ENCODE data around the gene VSTM5. TPM values are rescaled to one million over a fixed set of nuclear protein-coding genes. Genes with fewer than 3 reads are reported as not detected.
"Not testable (repeated sequence)": the region's sequence is repeated elsewhere in the genome, so short reads cannot be mapped to it uniquely, and the experiment has no call there.

VSTM5 gene, protein sequence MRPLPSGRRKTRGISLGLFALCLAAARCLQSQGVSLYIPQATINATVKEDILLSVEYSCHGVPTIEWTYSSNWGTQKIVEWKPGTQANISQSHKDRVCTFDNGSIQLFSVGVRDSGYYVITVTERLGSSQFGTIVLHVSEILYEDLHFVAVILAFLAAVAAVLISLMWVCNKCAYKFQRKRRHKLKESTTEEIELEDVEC
- total RNA-seq, result not detected in 2 replicates

- no peak within 1 kb of the TSS for H3K4me3 Mint-ChIP-seq (ENCODE audit: low read depth)
- no peak within 1 kb of the TSS for H3K27ac Mint-ChIP-seq
- intact Hi-C loops (cut with micrococcal nuclease), result no loop called here
- no peaks in the 10 kb centered on the region for H3K4me1 Mint-ChIP-seq (ENCODE audit: low read depth)
- DNase-seq (ENCODE audit: low spot score), result no peak
- H3K27me3 Mint-ChIP-seq (ENCODE audit: low read depth), result peaks cover 22% of the 10 kb centered on the region
- no peaks in the 10 kb centered on the region for H3K36me3 Mint-ChIP-seq (ENCODE audit: low read depth)
- no peaks in the 10 kb centered on the region for H3K9me3 Mint-ChIP-seq
These were observed at the start of gene VSTM5 for GRCh38 chr11:93850594-93851018. VSTM5 (minus strand) TSS chr11:93850618; CDS start chr11:93850502, 116 bp downstream.

DNA sequence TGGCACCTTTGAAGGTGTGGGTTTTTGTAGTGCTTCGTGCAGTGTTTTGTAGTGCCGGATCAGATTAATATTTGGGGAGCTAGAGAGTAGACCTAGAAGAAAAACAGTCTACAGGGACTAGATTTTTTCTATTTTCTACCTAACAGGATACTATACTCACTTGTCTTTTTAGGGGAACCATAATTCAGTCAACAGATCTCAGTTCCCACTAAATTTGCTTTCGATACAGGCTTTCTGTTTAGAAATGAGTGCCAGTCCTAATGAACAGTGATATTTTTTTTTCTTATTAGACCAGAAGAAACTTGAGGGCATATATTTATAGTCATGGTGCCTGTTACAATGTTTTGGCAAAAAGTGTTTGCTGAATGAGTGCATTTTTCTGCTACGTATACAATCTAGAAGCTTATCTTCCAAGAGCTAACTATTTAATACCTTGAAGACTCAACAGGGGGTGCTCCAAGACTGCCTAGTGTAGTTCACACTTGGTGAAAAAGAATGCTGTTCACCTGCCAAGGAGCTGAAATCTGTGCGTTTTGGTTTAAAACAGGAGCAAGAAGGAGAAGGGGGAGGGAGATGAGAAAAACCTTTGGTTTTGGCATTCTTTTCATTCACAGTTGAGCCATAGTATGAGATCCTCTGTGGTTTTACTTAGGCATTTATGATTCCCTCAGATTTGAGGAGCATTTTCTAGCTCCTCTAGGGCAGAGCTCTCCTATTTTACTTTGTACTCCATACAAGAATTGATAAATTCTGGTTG is 44.9 kb upstream of the VSTM5 start:
- peaks cover 19% of the 10 kb centered on the region for H3K27me3 Mint-ChIP-seq (ENCODE audit: low read depth)
- H3K4me1 Mint-ChIP-seq (ENCODE audit: low read depth), result no peaks in the 10 kb centered on the region

DNA sequence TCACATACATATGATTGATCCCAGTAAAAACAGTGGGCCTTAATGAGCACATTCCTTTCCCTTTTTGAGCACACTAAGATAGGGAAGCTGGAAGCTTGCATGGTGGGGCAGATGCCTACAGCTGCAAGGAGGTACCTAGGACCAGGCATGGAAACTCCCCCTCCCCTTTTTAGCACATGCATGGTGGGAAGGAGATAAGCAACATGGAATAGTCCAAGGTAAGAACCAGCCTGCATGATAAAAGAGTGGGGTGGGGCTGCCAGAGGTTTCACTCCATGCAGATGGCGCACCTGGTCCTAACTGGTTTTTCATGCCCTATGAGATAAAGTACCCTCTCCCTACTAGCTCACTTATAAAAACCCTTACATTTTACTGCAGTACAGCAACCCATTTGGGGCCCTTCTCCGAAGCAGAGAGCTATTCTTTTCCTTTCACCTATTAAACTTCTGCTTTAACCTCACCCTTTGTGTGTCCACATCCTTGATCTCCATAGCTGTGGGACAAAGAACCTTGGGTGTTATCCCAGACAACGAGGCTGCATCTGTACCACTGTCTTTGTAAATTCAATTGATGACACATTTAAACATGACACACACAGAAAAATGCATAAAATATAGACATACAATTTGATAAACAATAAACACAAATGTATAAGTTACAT is 40.1 kb upstream of the VSTM5 start:
- Mint-ChIP-seq H3K9me3 (no peaks in the 10 kb centered on the region), H3K4me1 (ENCODE audit: low read depth) (no peaks in the 10 kb centered on the region), H3K36me3 (ENCODE audit: low read depth) (no peaks in the 10 kb centered on the region), H3K27me3 (ENCODE audit: low read depth) (peaks cover 17% of the 10 kb centered on the region), H3K4me3 (ENCODE audit: low read depth) (no peak overlapping the region), H3K27ac (no peak overlapping the region)
- no peak for DNase-seq (ENCODE audit: low spot score)
- intact Hi-C loops (cut with micrococcal nuclease), result no loop called here

More for the DNA sequence above, 44.9 kb upstream of the VSTM5 start:
- no peak for DNase-seq (ENCODE audit: low spot score)
- Mint-ChIP-seq H3K9me3 (no peaks in the 10 kb centered on the region), H3K4me3 (ENCODE audit: low read depth) (no peak overlapping the region), H3K36me3 (ENCODE audit: low read depth) (no peaks in the 10 kb centered on the region), H3K27ac (no peak overlapping the region)
- intact Hi-C loops (cut with micrococcal nuclease), result loop anchor here (1.0 kb wide), 1 partner anchor 609 kb away; no protein-coding TSS in a partner anchor

- Mint-ChIP-seq H3K4me1 (ENCODE audit: low read depth) (no peaks in the 10 kb centered on the region), H3K27me3 (ENCODE audit: low read depth) (peaks cover 13% of the 10 kb centered on the region), H3K36me3 (ENCODE audit: low read depth) (no peaks in the 10 kb centered on the region), H3K4me3 (ENCODE audit: low read depth) (no peak overlapping the region), H3K9me3 (peaks cover 11% of the 10 kb centered on the region), H3K27ac (no peak overlapping the region)
- intact Hi-C loops (cut with micrococcal nuclease), result no loop called here
- no peak for DNase-seq (ENCODE audit: low spot score)
These were observed 36.7 kb upstream of the VSTM5 start for GRCh38 chr11:93887111-93887510.

GRCh38 chr11:93879114-93879513 is 28.7 kb upstream of the VSTM5 start:
- peaks cover 20% of the 10 kb centered on the region for H3K9me3 Mint-ChIP-seq
- H3K27me3 Mint-ChIP-seq (ENCODE audit: low read depth); H3K36me3 Mint-ChIP-seq (ENCODE audit: low read depth); intact Hi-C loops (cut with micrococcal nuclease); DNase-seq (ENCODE audit: low spot score); H3K4me3 Mint-ChIP-seq (ENCODE audit: low read depth); H3K4me1 Mint-ChIP-seq (ENCODE audit: low read depth); H3K27ac Mint-ChIP-seq: not testable (repeated sequence)

- H3K27ac Mint-ChIP-seq, result no peak overlapping the region
- no peaks in the 10 kb centered on the region for H3K36me3 Mint-ChIP-seq (ENCODE audit: low read depth)
- no peaks in the 10 kb centered on the region for H3K4me1 Mint-ChIP-seq (ENCODE audit: low read depth)
- intact Hi-C loops (cut with micrococcal nuclease), result no loop called here
- no peak overlapping the region for H3K4me3 Mint-ChIP-seq (ENCODE audit: low read depth)
- H3K9me3 Mint-ChIP-seq, result no peaks in the 10 kb centered on the region
- no peak for DNase-seq (ENCODE audit: low spot score)
- peaks cover 13% of the 10 kb centered on the region for H3K27me3 Mint-ChIP-seq (ENCODE audit: low read depth)
These were observed 25.2 kb upstream of the VSTM5 start for GRCh38 chr11:93875637-93876036.

DNA sequence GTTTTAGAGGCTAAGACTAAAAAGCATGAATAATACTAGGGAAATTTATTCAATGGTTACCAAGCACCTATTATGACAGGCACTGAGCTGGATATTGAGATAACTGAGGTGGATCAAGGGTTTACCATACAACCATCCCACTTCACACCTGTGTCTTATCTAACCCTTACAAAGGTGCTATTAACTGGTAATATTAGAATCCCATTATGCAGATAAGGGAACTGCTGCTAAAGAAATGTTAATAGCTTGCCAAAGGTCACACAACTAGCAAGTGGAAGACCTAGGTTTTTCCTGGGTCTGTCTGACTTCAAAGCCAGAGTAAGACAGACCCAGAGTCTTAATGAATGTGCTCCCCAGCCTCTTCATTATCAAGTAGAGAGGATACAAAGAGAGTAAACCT is 21.1 kb upstream of the VSTM5 start:
- DNase-seq (ENCODE audit: low spot score), result no peak
- Mint-ChIP-seq H3K27ac (no peak overlapping the region), H3K9me3 (no peaks in the 10 kb centered on the region), H3K4me3 (ENCODE audit: low read depth) (no peak overlapping the region), H3K4me1 (ENCODE audit: low read depth) (no peaks in the 10 kb centered on the region), H3K36me3 (ENCODE audit: low read depth) (no peaks in the 10 kb centered on the region), H3K27me3 (ENCODE audit: low read depth) (peaks cover 7% of the 10 kb centered on the region)
- intact Hi-C loops (cut with micrococcal nuclease), result no loop called here

DNA sequence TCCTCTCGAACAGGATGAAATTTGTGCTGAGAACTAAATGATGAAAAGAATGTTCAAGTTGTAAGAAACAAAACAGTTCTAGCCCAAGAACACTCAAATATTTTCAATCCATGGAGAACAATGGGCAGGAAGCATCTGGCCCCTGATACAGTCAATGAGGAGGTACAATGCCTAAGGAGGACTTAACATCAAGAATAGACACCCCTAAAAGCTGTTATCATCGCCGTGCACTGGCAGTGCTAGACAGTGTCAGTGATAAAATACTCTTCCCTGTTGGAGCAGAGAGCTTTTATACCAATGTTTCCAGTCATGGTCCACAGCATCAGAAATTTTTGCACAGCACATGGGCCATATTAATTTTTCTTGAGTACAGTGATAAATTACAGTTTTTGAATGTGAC is 20.2 kb upstream of the VSTM5 start:
- H3K27ac Mint-ChIP-seq, result no peak overlapping the region
- intact Hi-C loops (cut with micrococcal nuclease), result no loop called here
- H3K36me3 Mint-ChIP-seq (ENCODE audit: low read depth), result no peaks in the 10 kb centered on the region
- H3K27me3 Mint-ChIP-seq (ENCODE audit: low read depth), result peaks cover 6% of the 10 kb centered on the region
- H3K9me3 Mint-ChIP-seq, result no peaks in the 10 kb centered on the region
- no peak overlapping the region for H3K4me3 Mint-ChIP-seq (ENCODE audit: low read depth)
- H3K4me1 Mint-ChIP-seq (ENCODE audit: low read depth), result no peaks in the 10 kb centered on the region
- no peak for DNase-seq (ENCODE audit: low spot score)

DNA sequence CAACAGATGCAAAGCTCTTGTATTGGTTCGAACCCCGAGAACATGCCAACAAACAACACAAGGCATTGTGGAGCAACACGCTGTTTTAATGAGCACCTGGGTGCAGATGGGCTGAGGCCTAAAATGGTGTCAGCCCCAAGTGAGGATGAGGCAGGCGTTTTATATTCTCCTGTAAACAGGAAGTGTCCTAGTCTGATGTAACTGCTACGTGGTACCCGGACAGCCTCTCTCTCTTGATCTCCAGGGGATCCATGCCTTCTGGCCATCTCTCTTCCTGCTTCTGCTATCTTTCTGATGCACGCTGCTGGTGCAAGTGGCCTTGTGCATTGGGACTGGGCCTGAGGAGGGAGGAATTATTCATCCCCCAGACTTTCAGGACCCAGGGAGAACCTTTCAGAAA is 19.4 kb upstream of the VSTM5 start:
- no peak overlapping the region for H3K4me3 Mint-ChIP-seq (ENCODE audit: low read depth)
- intact Hi-C loops (cut with micrococcal nuclease), result no loop called here
- H3K4me1 Mint-ChIP-seq (ENCODE audit: low read depth), result no peaks in the 10 kb centered on the region
- H3K9me3 Mint-ChIP-seq, result no peaks in the 10 kb centered on the region
- DNase-seq (ENCODE audit: low spot score), result no peak
- peaks cover 6% of the 10 kb centered on the region for H3K27me3 Mint-ChIP-seq (ENCODE audit: low read depth)
- H3K27ac Mint-ChIP-seq, result no peak overlapping the region
- H3K36me3 Mint-ChIP-seq (ENCODE audit: low read depth), result no peaks in the 10 kb centered on the region

DNA sequence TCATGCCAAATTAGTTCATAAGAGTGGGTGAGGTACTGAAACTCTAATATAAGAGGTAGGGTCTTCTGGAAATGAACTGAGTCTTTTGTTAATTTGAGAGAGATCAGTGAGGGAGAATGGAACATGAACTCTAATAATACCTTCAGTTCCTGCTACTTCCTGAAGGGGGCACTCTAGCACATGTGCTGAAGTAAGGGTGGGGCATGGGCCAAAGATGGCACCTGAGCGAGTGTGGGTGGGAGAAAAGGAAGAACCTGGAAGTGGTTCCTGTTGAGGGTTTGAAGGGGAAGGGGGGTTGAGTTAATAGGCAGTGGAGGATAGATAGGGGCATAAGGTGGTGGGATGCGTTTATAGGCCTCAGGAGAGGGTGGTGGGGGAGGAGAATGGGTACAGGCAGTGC is 18.0 kb upstream of the VSTM5 start:
- intact Hi-C loops (cut with micrococcal nuclease), result not testable (repeated sequence)

DNA sequence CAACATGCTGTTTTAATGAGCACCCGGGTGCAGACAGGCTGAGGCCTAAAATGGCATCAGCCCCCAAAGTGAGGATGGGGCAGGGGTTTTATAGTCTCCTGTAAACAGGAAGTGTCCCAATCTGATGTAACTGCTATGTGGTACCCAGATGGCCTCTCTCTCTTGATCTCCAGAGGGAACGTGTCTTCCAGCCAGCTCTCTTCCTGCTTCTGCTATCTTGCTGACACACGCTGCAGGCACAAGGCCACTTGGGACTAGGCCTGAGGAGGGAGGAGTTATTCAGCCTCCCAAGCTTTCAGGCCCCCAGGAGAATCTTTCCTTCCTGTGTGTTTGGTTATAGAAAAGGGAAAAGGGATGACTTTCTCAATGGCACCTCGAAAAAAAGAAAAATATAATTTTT is 11.4 kb upstream of the VSTM5 start:
- no peaks in the 10 kb centered on the region for H3K9me3 Mint-ChIP-seq
- no peak overlapping the region for H3K27ac Mint-ChIP-seq
- no peaks in the 10 kb centered on the region for H3K4me1 Mint-ChIP-seq (ENCODE audit: low read depth)
- no peak for DNase-seq (ENCODE audit: low spot score)
- H3K4me3 Mint-ChIP-seq (ENCODE audit: low read depth), result no peak overlapping the region
- intact Hi-C loops (cut with micrococcal nuclease), result no loop called here
- peaks cover 4% of the 10 kb centered on the region for H3K27me3 Mint-ChIP-seq (ENCODE audit: low read depth)
- H3K36me3 Mint-ChIP-seq (ENCODE audit: low read depth), result no peaks in the 10 kb centered on the region

More for the DNA sequence above, 18.0 kb upstream of the VSTM5 start:
- not testable (repeated sequence) for H3K4me3 Mint-ChIP-seq (ENCODE audit: low read depth); DNase-seq (ENCODE audit: low spot score); H3K27me3 Mint-ChIP-seq (ENCODE audit: low read depth); H3K4me1 Mint-ChIP-seq (ENCODE audit: low read depth); H3K9me3 Mint-ChIP-seq; H3K27ac Mint-ChIP-seq; H3K36me3 Mint-ChIP-seq (ENCODE audit: low read depth)

GRCh38 chr11:93858121-93858775 is 7.8 kb upstream of the VSTM5 start:
- Mint-ChIP-seq H3K9me3 (no peaks in the 10 kb centered on the region), H3K4me1 (ENCODE audit: low read depth) (no peaks in the 10 kb centered on the region), H3K4me3 (ENCODE audit: low read depth) (no peak overlapping the region), H3K36me3 (ENCODE audit: low read depth) (no peaks in the 10 kb centered on the region), H3K27me3 (ENCODE audit: low read depth) (peaks cover 8% of the 10 kb centered on the region), H3K27ac (no peak overlapping the region)
- DNase-seq (ENCODE audit: low spot score), result no peak
- intact Hi-C loops (cut with micrococcal nuclease), result no loop called here

Measured in activated T-helper 2 cell treated with anti-CD3 and anti-CD28 coated beads, Interferon-gamma antibody, Interleukin-2, Interleukin-4, amounts not matched to agents 10 μg/mL and 5 μg/mL and 100 μg/mL, durations not matched to agents 14 hours and 24 hours and 36 hours (primary cell).